ENCODE results near the gene CCR4. TPM values are rescaled to one million over a fixed set of nuclear protein-coding genes. Genes with fewer than 3 reads are reported as not detected.
"Not testable (repeated sequence)": the region's sequence is repeated elsewhere in the genome, so short reads cannot be mapped to it uniquely, and the experiment has no call there.

The CCR4 gene
- total RNA-seq, 3 donors from 2014 or later, result 0.14 to 1.3 TPM; not detected in 1

DNA sequence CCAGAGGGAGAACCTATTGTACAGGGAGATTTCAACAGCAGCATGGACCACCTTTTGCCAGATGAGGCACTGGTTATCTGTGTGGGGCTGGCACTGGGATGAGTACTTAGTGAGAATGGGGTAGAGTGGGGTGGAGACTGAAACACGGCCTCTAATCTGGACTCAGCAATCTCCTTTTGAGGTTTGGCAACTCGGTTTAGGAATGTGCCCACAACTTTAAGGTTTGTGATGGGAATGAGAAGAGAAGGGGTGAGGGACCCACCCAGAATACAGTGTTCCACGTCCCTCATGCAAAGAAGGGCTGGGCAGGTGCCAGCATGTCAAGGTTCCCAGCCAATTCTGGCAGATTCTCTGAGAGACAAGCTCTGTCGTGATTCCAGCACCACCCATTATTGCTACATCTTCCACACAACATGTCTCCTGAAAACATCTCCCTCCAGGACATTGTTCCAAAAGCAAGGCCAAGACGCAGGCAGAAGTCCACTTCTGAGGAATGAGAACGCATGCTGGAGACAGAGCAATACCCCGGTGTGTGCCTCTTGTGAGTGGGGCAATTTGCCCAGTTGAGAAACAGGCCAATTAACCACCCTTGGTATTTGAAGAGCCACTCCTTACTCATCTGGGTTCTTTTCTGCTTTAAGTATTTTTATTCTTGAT, 37.5 kb upstream of the CCR4 start:
- ATAC-seq, result no peak
- Histone ChIP-seq H3K4me1 (ENCODE audit: low read depth) (no peaks in the 10 kb centered on the region), H3K9me3 (no peaks in the 10 kb centered on the region), H3K4me3 (no peak overlapping the region), H3K36me3 (ENCODE audit: low read depth) (no peaks in the 10 kb centered on the region)
- intact Hi-C loops (cut with DNase I, micrococcal nuclease), result no loop called here
- no peak for DNase-seq
- TF ChIP-seq, protein P1, sequence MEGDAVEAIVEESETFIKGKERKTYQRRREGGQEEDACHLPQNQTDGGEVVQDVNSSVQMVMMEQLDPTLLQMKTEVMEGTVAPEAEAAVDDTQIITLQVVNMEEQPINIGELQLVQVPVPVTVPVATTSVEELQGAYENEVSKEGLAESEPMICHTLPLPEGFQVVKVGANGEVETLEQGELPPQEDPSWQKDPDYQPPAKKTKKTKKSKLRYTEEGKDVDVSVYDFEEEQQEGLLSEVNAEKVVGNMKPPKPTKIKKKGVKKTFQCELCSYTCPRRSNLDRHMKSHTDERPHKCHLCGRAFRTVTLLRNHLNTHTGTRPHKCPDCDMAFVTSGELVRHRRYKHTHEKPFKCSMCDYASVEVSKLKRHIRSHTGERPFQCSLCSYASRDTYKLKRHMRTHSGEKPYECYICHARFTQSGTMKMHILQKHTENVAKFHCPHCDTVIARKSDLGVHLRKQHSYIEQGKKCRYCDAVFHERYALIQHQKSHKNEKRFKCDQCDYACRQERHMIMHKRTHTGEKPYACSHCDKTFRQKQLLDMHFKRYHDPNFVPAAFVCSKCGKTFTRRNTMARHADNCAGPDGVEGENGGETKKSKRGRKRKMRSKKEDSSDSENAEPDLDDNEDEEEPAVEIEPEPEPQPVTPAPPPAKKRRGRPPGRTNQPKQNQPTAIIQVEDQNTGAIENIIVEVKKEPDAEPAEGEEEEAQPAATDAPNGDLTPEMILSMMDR (IDR thresholded peaks at IDR 0.05), result no peak

DNA sequence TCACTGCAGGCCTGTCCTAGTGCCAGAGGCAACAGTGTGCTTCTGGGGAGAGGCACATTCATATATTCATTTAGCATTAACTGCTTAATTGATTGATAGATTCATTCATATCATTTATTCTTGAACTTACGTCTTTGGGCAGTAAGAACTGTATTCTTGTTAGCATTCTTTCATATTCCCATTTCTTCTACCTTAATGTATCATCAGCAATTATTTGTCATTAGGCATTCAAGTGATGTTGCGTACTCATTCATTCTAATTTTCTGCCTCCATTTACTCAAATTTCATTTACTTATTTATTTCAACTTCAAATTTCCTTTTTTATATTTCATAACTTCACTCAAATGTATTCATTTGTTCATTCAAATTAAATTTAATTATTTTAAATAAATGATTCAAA, 31.5 kb upstream of the CCR4 start:
- no peak for ATAC-seq
- intact Hi-C loops (cut with DNase I, micrococcal nuclease), result no loop called here
- H3K4me1 ChIP-seq (ENCODE audit: low read depth), result no peaks in the 10 kb centered on the region
- H3K4me3 ChIP-seq, result no peak overlapping the region
- H3K9me3 ChIP-seq, result no peaks in the 10 kb centered on the region
- H3K36me3 ChIP-seq (ENCODE audit: low read depth), result no peaks in the 10 kb centered on the region
- TF ChIP-seq, protein P1 (IDR thresholded peaks at IDR 0.05), result no peak
- no peak for DNase-seq

DNA sequence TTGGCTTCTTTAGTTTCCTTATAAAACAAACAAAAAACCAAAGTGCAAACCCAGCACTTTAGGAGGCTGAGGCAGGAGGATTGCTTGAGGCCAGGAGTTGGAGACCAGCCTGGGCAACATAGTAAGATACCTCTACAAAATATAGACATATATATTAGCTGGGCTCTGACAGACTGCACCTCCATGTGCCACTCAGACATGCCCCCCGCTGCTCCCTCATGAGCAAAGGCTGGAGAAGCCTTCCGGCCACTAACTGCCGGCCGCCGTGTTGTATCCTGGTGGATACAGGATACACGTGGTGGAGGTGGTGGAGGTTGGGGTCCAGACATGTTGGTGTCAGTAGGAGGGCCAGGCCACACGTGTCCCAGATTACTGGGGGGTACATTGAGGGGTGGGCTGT, 29.4 kb upstream of the CCR4 start:
- H3K4me1 ChIP-seq (ENCODE audit: low read depth), result no peaks in the 10 kb centered on the region
- intact Hi-C loops (cut with DNase I, micrococcal nuclease), result no loop called here
- ATAC-seq, result no peak
- H3K9me3 ChIP-seq, result no peaks in the 10 kb centered on the region
- no peak overlapping the region for H3K4me3 ChIP-seq
- TF ChIP-seq, protein P1 (IDR thresholded peaks at IDR 0.05), result no peak
- DNase-seq, result no peak
- H3K36me3 ChIP-seq (ENCODE audit: low read depth), result no peaks in the 10 kb centered on the region

DNA sequence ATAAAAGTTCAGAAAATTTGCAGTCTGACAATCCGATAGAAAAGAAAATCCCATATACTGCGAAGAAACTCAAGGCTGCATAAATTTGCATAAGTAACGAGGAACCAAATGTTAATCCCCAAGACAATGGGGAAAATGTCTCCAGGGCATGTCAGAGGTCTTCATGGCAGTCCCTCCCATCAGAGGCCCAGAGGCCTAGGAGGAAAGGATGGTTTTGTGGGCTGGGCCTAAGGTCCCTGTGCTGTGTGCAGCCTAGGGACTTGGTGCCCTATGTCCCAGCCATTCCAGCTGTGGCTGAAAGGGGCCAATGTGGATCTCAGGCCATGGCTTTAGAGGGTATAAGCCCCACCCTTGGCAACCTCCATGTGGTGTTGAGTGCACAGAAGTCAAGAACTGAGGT, 21.3 kb upstream of the CCR4 start:
- intact Hi-C loops (cut with DNase I, micrococcal nuclease), result loop anchor here in 1 of 2 donors (10.0 kb wide), 1 partner anchor 195 kb away; no protein-coding TSS in a partner anchor
- no peak for ATAC-seq

DNA sequence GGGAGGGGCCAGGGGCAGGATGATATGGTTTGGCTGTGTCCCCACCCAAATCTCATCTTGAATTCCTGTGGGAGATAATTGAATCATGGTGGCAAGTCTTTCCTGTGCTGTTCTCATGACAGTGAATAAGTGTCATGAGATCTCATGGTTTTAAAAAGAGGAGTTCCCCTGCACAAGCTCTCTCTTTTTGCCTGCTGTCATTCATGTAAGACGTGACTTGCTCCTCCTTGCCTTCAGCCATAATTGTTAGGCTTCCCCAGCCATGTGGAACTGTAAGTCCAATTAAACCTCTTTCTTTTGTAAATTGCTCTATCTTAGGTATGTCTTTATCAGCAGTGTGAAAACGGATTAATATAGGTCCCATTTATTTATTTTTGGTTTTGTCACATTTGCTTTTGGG, 20.2 kb upstream of the CCR4 start:
- H3K36me3 ChIP-seq (ENCODE audit: low read depth); H3K9me3 ChIP-seq; ATAC-seq; H3K4me3 ChIP-seq; DNase-seq; H3K4me1 ChIP-seq (ENCODE audit: low read depth): not testable (repeated sequence)
- intact Hi-C loops (cut with DNase I, micrococcal nuclease), result loop anchor here in 1 of 2 donors (10.0 kb wide), 1 partner anchor 196 kb away; no protein-coding TSS in a partner anchor

More for the DNA sequence above, 21.3 kb upstream of the CCR4 start:
- Histone ChIP-seq H3K36me3 (ENCODE audit: low read depth) (no peaks in the 10 kb centered on the region), H3K4me1 (ENCODE audit: low read depth) (no peaks in the 10 kb centered on the region), H3K9me3 (no peaks in the 10 kb centered on the region), H3K4me3 (no peak overlapping the region)
- DNase-seq, result no peak
- TF ChIP-seq, protein P1 (IDR thresholded peaks at IDR 0.05), result no peak

DNA sequence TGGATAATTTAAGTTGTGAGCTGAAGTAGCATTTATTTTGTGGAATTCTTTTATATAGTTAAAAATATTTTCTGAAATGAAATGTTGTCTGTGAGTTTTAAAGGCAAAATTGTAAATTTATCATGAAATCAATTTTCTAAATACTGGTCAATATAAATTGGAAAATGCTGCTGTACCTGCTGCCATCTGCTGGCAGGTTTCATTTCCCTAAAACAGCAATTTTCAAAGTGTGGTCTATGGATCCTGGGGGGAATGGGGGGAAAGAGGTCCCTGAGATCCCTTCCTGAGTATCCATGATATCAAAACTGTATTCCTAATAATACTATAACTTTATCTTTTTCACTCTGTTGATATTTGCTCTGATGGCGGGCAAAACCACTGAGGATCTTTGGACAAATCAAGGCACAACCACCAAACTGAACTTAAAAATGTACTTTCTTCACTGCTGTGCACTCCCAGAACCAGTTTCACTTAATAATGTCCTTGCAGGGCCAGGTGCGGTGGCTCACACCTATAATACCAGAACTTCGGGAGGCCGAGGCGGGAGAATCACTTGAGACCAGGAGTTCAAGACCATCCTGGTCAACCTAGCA, 17.2 kb upstream of the CCR4 start:
- ATAC-seq, result no peak
- intact Hi-C loops (cut with DNase I, micrococcal nuclease), result loop anchor here in 1 of 2 donors (10.0 kb wide), 1 partner anchor 199 kb away; no protein-coding TSS in a partner anchor
- DNase-seq, result peak in 1 of 3 donors; percentile 62

More for the DNA sequence above, 17.2 kb upstream of the CCR4 start:
- H3K36me3 ChIP-seq (ENCODE audit: low read depth), result no peaks in the 10 kb centered on the region
- H3K4me3 ChIP-seq, result no peak overlapping the region
- H3K9me3 ChIP-seq, result no peaks in the 10 kb centered on the region
- no peaks in the 10 kb centered on the region for H3K4me1 ChIP-seq (ENCODE audit: low read depth)
- TF ChIP-seq, protein P1 (IDR thresholded peaks at IDR 0.05), result peak; percentile 37

Data from mucosa of descending colon (tissue), 3 donors.